ENCODE measurements around the gene CEP128. TPM values are rescaled to one million over a fixed set of nuclear protein-coding genes. Genes with fewer than 3 reads are reported as not detected.

CEP128 gene
- total RNA-seq, 1 donor = 5.4 TPM

GRCh38 chr14:80518173-80518572 lies 423.4 kb downstream of the CEP128 start:
- TF ChIP-seq, protein P1, sequence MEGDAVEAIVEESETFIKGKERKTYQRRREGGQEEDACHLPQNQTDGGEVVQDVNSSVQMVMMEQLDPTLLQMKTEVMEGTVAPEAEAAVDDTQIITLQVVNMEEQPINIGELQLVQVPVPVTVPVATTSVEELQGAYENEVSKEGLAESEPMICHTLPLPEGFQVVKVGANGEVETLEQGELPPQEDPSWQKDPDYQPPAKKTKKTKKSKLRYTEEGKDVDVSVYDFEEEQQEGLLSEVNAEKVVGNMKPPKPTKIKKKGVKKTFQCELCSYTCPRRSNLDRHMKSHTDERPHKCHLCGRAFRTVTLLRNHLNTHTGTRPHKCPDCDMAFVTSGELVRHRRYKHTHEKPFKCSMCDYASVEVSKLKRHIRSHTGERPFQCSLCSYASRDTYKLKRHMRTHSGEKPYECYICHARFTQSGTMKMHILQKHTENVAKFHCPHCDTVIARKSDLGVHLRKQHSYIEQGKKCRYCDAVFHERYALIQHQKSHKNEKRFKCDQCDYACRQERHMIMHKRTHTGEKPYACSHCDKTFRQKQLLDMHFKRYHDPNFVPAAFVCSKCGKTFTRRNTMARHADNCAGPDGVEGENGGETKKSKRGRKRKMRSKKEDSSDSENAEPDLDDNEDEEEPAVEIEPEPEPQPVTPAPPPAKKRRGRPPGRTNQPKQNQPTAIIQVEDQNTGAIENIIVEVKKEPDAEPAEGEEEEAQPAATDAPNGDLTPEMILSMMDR (IDR thresholded peaks at IDR 0.05; ENCODE audit: extremely low read depth, low read depth, low read length) = no peak
- H4K20me1 ChIP-seq (ENCODE audit: insufficient read depth, low read length) = no peaks in the 10 kb centered on the region

DNA sequence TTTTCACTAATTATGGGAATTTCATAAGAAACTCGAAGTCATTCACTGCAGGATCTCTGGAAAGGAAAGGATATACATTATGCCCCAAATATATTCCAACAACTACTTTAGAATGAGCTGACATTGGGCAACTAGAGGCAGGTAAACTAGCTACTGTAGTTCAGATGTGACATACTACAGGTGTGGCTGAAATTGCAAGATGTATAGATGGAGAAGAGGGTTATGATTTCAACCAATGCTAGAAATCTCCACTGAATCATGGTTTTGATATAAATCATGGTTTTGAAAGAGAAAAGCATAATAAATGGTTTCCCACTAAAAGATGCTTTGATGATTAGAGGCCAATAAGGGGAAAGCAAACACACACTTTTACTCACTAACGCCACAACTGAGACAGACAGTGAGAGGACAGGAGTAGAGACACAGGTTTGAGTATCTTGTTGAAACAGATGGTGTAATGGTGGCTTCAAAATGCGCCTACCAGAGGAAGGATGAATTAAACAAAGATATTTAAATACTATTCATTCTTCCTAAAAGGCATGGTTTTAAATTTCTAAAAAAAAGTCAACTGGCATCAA lies 434.2 kb downstream of the CEP128 start:
- Histone ChIP-seq H3K36me3 (ENCODE audit: insufficient read depth, low read length) (no peaks in the 10 kb centered on the region), H3K27ac (ENCODE audit: low read depth, low read length) (no peak overlapping the region), H2AFZ (ENCODE audit: low read length) (no peak overlapping the region), H3K79me2 (ENCODE audit: insufficient read depth, low read length) (no peaks in the 10 kb centered on the region), H4K20me1 (ENCODE audit: insufficient read depth, low read length) (no peaks in the 10 kb centered on the region), H3K27me3 (ENCODE audit: insufficient read depth, low read length) (no peaks in the 10 kb centered on the region), H3K4me1 (ENCODE audit: insufficient read depth, low read length) (no peaks in the 10 kb centered on the region), H3K4me2 (ENCODE audit: insufficient read depth, low read length) (no peak overlapping the region), H3K4me3 (ENCODE audit: insufficient read depth, low read length) (no peak overlapping the region), H3K9me3 (ENCODE audit: low read depth, low read length) (no peaks in the 10 kb centered on the region)
- DNase-seq (ENCODE audit: insufficient read length, low spot score, missing footprints) = no peak
- TF ChIP-seq, protein P1 (IDR thresholded peaks at IDR 0.05; ENCODE audit: extremely low read depth, low read depth, low read length) = no peak

More at GRCh38 chr14:80518173-80518572, 423.4 kb downstream of the CEP128 start:
- Histone ChIP-seq H3K79me2 (ENCODE audit: insufficient read depth, low read length) (no peaks in the 10 kb centered on the region), H3K4me1 (ENCODE audit: insufficient read depth, low read length) (no peaks in the 10 kb centered on the region), H3K27me3 (ENCODE audit: insufficient read depth, low read length) (no peaks in the 10 kb centered on the region), H3K27ac (ENCODE audit: low read depth, low read length) (no peak overlapping the region), H3K4me2 (ENCODE audit: insufficient read depth, low read length) (no peak overlapping the region), H3K9me3 (ENCODE audit: low read depth, low read length) (no peaks in the 10 kb centered on the region), H3K36me3 (ENCODE audit: insufficient read depth, low read length) (no peaks in the 10 kb centered on the region), H3K4me3 (ENCODE audit: insufficient read depth, low read length) (no peak overlapping the region), H2AFZ (ENCODE audit: low read length) (no peak overlapping the region)
- DNase-seq (ENCODE audit: insufficient read length, low spot score, missing footprints) = no peak

- Histone ChIP-seq H2AFZ (ENCODE audit: low read length) (no peak overlapping the region), H3K9me3 (ENCODE audit: low read depth, low read length) (no peaks in the 10 kb centered on the region), H3K36me3 (ENCODE audit: insufficient read depth, low read length) (no peaks in the 10 kb centered on the region), H3K27me3 (ENCODE audit: insufficient read depth, low read length) (no peaks in the 10 kb centered on the region), H3K27ac (ENCODE audit: low read depth, low read length) (no peak overlapping the region), H3K4me2 (ENCODE audit: insufficient read depth, low read length) (no peak overlapping the region), H3K4me1 (ENCODE audit: insufficient read depth, low read length) (no peaks in the 10 kb centered on the region), H4K20me1 (ENCODE audit: insufficient read depth, low read length) (no peaks in the 10 kb centered on the region), H3K4me3 (ENCODE audit: insufficient read depth, low read length) (no peak overlapping the region), H3K79me2 (ENCODE audit: insufficient read depth, low read length) (no peaks in the 10 kb centered on the region)
- TF ChIP-seq, protein P1 (IDR thresholded peaks at IDR 0.05; ENCODE audit: extremely low read depth, low read depth, low read length) = no peak
- no peak for DNase-seq (ENCODE audit: insufficient read length, low spot score, missing footprints)
Observed at GRCh38 chr14:80504781-80505180, 436.8 kb downstream of the CEP128 start.

GRCh38 chr14:80498533-80498932 lies 443.0 kb downstream of the CEP128 start:
- no peak overlapping the region for H2AFZ ChIP-seq (ENCODE audit: low read length)
- no peaks in the 10 kb centered on the region for H3K27me3 ChIP-seq (ENCODE audit: insufficient read depth, low read length)
- TF ChIP-seq, protein P1 (IDR thresholded peaks at IDR 0.05; ENCODE audit: extremely low read depth, low read depth, low read length) = no peak
- H3K9me3 ChIP-seq (ENCODE audit: low read depth, low read length) = no peaks in the 10 kb centered on the region
- H3K27ac ChIP-seq (ENCODE audit: low read depth, low read length) = no peak overlapping the region
- H4K20me1 ChIP-seq (ENCODE audit: insufficient read depth, low read length) = no peaks in the 10 kb centered on the region
- no peaks in the 10 kb centered on the region for H3K4me1 ChIP-seq (ENCODE audit: insufficient read depth, low read length)
- H3K36me3 ChIP-seq (ENCODE audit: insufficient read depth, low read length) = no peaks in the 10 kb centered on the region
- no peak overlapping the region for H3K4me2 ChIP-seq (ENCODE audit: insufficient read depth, low read length)
- no peak overlapping the region for H3K4me3 ChIP-seq (ENCODE audit: insufficient read depth, low read length)
- no peaks in the 10 kb centered on the region for H3K79me2 ChIP-seq (ENCODE audit: insufficient read depth, low read length)
- no peak for DNase-seq (ENCODE audit: insufficient read length, low spot score, missing footprints)
